ENCODE results near the gene SLC35D3.
"Not testable (repeated sequence)": the region's sequence is repeated elsewhere in the genome, so short reads cannot be mapped to it uniquely, and the experiment has no call there.

Gene SLC35D3, protein sequence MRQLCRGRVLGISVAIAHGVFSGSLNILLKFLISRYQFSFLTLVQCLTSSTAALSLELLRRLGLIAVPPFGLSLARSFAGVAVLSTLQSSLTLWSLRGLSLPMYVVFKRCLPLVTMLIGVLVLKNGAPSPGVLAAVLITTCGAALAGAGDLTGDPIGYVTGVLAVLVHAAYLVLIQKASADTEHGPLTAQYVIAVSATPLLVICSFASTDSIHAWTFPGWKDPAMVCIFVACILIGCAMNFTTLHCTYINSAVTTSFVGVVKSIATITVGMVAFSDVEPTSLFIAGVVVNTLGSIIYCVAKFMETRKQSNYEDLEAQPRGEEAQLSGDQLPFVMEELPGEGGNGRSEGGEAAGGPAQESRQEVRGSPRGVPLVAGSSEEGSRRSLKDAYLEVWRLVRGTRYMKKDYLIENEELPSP

DNA sequence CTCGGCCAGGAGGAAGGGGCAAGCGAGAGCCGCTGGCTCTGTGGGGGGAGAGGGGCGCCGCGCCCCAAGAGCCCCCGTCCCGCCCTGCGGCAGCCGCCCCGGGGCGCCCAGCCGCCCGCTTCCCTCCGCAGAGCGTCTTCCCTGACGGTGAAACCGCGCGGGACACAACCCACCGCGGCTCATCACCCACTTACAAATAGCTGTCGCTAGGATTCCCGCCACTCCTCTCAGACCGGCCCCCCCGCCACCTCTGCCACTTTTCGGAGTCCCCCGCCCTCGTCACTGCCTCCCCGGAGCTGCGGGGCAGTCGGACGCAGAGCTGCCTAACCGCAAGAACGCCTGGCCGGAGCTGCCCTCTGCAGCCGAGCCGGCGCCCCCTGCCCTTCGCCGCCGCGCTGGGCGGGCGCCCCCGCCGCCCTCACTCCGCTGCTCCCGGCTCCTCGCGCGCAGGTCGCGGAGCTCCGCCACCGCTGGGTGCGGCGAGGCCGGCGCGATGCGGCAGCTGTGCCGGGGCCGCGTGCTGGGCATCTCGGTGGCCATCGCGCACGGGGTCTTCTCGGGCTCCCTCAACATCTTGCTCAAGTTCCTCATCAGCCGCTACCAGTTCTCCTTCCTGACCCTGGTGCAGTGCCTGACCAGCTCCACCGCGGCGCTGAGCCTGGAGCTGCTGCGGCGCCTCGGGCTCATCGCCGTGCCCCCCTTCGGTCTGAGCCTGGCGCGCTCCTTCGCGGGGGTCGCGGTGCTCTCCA, at the start of gene SLC35D3:
TSS of gene SLC35D3 (plus strand) at position 366 of the 749 bp plus-strand sequence. CDS start at position 494, 128 bp downstream.
- peak; percentile 19 for DNase-seq

DNA sequence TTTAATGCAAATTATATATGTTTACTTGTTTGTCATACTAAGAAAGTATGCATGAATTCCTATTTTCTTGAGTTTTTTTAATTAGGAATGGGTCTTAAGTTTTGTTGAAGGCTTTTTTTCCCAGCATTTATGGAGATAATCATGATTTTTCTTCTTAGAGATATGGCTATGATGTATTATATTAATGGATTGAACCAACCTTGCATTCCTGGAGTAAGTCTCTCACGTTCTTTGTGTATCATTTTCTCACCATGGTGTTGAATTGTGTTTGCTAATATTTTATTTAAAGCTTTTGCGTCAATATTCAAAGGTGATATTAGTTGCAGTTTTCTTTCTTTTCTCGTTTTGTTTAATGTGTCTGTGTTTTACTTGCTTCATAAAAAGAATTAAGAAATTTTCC, 48.4 kb upstream of the SLC35D3 start:
- no peak for DNase-seq

DNA sequence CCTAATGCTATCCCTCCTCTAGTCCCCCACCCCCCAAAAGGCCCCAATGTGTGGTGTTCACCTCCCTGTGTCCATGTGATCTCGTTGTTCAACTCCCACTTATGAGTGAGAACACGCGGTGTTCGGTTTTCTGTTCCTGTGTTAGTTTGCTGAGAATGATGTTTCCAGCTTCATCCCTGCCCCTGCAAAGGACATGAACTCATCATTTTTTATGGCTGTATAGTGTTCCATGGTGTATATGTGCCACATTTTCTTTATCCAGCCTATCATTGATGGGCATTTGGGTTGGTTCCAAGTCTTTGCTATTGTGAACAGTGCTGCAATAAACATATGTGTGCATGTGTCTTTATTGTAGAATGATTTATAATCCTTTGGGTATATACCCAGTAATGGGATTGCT, 45.6 kb upstream of the SLC35D3 start:
- not testable (repeated sequence) for DNase-seq

DNA sequence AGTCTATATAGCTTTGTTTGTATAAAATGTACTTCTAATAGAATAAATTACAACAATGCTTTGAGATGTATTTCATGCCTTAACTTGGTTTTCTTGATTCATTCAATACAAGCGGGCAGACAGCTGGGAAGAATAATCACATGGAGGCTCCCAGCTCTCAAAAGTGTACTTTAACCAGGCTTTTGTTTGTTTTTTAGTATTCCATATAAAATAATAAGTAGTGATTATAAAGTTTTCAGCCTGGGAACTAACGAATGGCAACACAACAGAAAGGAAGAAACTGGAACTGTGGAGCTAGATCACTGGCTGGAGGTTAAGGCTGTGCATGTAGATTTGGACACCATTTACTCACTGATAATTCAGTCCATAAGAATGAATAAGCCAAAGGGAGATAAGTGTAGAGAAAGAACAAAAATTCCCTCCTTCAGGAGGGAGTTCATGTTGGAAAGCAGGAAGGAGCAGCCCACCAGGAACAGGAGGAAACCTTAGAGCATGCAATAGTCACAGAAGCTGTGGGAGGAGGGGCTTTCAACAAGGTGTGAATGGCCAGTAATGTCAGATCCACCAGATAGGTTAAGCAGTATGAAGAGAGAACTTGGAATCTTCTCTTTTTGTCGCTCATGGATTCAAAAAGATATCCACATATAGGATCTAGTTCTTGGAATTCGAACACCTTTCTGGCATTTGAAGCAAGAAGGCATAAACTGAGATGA, 41.2 kb upstream of the SLC35D3 start:
- no peak for DNase-seq

DNA sequence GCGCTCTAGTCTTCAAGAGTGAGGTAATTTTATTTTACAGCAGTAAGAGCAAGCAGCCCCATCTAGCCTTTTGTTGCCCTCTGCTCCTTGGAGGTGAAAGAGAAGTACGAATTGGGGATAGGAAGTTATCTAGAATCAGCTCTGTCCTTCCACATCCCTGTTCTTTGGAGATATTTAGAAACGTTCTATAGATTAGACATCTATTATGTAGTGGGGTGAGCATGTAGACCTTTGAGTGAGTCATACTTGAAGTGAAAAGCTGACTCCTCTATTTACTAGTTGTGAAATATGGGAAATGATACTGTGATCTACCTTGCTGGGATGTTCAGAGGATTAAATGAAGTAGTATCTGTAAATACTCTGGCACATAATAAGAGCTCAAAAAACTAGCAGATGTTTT, 36.0 kb upstream of the SLC35D3 start:
- no peak for DNase-seq

DNA sequence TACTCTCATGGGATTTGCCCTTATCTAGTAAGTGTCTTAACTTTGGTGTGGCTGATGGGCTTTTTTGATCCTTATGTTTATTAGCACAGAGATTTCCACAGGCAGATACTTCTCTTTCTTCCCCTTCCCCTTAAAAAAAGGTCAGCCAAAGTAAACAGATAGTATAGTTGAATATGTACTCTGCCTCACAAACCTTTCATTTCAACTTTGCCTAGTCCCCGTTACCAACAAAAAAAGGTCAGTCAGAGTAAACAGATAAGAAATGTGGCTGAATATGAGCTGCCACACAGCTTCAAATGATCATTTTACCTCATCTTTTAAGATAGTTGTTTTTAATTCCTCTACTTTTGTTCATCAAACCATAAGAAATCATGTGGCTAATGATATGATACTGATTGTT, 34.1 kb upstream of the SLC35D3 start:
- no peak for DNase-seq

DNA sequence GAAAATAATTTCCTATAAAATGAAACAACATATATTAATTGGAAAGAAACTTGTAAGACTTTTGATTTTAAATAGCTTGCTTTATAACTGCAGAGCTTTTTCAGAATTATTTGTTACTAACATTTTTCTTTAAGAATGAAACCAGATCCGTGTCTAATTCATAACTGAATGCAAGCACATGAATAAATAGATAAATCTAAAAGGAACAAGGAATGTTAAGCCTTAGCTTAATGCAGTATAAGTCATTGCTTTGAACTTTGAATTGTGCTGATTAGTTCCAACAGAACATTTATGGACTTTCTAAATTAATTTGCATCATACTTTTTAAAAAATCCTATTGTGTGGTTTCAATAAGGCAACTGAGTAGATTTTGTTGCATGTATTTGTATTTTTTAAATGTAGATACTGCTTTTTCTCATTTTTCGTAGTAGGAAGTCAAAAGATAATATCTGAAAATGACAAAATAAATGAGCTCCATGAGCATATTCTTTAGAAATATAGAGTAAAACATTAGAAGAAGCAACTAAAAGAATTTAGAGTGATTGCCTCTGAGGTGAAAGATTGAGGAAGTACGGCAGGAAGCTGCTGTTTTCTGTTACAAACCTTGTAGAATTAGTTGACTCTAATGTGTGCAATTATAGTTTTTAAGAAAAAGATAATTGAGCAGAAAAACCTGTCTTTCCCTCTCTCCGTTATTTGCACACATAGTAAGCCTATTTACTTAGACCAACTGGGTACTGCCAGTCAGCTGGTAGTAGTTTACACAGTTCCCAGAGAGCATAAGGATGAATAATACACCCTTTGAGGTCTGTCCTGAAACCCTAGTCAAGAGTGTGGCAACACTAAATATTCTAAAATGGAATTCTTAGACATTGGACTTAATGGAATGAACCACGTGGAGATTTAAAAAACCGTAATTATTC, 32.6 kb upstream of the SLC35D3 start:
- no peak for DNase-seq

DNA sequence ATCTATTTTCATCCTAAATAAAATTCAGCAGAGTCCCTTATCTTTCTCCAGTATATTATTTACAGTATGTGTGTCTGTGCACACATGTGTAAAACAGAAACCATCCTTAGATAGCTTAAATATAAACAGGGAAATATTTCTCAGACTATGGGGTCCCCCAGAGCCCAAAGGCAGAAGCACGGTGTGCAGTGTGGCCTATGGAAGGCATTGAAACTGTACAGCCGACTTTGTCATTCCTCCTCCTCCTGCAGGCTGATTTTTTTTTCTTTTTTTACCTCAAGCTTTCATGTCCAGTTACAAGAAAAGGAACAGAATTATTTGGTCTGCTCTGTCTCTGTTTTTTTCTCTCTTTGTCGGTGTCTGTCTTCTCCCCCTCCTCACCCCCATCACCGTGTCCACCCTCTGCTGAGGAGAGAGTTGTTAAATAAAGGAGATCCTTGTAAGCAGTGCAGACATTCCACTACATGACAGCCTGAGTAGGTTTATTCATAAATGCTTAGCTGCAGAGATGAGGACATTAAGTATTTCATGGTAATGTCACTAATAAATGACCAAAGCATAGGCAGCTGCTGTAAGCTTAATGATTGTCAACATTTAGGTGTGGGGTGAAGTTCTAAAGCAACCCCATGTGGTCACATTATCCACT, 31.8 kb upstream of the SLC35D3 start:
- no peak for DNase-seq

DNA sequence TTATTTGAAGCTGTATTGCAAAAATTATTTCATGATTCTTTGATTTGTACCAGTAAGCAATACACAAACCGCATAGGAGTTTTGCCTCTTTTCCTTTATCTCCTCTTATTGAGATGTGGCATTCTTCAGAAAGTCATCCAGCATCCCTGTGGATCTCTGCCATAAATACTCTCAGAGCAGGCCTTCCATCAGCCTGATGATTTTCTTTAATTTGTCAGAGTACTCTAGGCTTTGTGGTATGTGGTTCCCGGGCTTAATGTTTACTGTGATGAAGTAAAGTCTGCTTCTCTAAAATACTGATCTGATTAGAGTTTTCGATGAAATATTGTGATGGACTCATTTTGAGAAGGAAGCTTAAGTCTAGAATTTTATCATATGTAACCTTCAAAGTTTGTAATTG, 31.1 kb upstream of the SLC35D3 start:
- no peak for DNase-seq

DNA sequence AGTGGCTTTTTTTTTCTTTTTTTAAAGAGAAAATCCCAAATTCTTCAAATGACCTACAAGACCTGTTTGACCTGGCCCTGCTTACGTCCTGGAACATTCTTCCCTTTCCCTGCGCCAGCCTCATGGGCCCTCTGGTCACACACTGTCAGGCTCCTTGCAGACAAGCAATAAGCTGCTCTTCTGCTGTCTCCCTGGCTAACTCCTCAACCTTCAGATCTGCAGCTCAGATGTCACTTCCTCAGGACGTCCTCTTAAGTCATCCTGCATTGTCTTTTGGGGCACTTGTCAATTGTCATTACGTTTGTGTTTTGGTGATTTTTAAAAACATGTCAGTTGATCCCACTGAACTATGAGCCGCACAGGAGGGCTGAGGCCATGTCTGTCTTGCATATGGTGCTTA, 28.9 kb upstream of the SLC35D3 start:
- DNase-seq, result no peak

DNA sequence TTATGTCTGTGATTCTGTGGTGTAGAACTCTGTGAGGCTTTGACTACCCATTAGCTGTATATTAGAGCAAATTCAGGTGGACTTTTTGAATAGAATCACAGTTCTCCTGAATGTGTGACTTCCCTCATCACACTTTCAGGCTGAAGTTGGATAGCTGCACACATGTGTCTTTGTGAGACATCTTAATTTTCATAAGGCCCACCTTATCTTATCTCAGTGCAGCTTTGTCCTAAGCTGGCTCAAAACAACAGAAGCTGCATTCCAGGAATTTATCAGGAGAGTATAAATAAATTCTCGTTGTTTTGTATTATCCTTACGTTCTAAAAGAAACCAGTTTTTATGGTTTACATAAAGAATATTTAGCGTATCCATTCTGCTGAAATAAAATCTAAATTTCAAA, 26.2 kb upstream of the SLC35D3 start:
- no peak for DNase-seq

DNA sequence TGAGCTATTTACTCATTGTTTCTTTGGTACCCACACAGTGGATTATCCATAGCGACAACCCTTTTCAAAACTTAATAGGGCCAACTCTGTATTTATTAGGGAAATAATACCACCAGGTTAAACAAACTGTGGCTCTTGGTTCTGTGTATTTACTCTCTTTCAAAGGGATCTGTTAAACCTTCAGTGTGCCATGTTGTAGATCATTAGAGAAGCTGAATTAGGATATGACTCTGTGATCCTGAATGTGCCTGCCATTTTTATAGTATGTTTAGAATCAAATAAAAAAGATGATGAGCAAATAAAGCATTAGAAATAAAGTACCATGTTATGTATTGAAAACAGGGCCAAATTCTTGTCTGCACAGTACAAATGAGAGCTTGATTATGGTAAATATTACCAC, 25.0 kb upstream of the SLC35D3 start:
- DNase-seq, result no peak

DNA sequence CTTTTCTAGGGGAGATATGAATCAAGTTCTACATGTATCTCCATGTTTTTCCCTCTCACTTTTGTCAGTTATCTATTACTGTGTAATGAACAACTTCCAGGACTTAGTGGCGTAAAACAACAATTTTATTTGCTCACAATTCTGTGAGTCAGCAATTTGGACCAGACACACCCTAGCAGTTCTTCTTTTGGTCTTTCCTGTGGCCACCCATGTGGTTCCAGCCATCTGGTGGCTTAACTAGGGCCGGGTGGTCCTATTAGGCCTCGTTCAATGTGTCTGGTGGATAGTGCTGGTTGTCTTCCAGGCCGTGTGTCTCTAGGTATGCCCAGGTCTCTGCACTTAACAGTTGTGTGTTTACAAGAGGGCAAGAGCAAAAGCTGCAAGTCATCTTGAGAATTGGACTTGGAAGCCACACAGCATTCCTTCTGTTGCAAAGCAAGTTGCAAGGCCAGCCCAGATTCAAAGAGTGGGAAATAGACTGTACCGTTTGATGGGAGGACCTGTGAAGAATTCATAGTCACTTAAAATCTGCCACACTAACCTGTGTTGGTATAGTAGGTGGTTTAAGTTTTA, 20.8 kb upstream of the SLC35D3 start:
- DNase-seq, result no peak

DNA sequence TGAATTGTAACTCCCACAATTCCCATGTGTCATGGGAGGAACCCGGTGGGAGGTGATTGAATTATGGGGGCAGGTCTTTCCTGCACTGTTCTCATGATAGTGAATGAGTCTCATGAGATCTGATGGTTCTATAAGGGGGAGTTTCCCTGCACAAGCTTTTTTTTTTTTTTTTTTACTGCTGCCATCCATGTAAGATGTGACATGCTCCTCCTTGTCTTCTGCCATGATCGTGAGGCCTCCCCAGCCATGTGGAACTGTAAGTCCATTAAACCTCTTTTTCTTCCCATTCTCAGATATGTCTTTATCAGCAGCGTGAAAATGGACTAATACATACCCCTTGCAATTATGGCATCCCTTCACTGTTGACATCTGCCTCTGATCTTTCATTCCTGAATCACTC, 17.6 kb upstream of the SLC35D3 start:
- not testable (repeated sequence) for DNase-seq

DNA sequence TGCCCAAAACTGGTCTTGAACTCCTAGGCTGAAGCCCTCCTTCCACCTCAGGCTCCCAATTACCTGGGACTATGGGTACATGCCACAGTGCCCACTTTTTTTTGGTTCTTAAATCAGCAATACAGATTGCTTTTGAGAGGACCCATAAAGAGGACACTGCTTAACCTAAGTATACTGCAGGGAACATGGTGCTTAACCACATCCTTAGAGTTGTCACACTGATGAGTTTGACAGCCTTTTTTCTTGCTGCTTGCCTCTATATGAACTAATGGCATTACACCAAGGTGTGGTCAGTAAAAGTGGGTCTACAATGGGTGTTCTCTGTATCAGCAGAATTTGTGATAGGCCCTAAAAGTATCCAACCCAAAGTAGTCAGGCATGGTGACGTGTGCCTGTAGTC, 7.2 kb upstream of the SLC35D3 start:
- no peak for DNase-seq

DNA sequence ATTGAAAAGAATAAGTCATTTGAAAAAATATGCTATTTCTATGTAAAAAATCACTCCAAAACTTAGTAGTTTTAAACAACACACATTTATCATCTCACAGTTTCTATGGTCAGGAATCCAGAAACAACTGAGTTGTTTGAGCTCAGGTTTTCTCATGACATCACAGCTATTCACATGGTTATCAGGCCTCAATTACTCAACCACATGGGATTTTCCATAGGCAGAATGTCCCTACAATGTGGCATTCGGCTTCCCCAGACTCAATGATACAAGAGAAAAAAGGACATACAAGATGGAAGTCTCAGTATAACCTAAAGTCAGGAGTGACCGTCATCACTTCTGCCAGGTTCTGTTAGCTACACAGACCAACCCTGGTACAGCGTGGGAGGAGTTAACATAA, 3.4 kb upstream of the SLC35D3 start:
- no peak for DNase-seq

DNA sequence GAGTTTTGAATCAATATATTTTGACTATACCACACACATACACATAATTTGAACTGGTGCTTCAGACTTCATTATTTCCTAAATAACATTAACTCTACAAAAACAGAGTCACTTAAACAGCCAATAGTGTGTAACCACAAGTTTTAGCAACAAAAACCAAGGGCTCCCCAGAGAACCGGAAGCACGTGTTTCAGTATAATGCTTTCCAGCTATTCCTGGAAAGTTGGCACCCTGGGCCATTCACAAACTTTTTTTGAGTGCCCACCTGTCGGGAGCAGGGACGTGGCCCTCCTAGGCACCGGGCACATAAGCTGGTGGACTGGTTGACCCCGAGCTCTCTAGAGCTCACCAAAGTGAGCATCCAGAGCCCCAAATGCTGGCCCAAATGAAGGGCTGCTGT, 1.9 kb upstream of the SLC35D3 start:
- no peak for DNase-seq

DNA sequence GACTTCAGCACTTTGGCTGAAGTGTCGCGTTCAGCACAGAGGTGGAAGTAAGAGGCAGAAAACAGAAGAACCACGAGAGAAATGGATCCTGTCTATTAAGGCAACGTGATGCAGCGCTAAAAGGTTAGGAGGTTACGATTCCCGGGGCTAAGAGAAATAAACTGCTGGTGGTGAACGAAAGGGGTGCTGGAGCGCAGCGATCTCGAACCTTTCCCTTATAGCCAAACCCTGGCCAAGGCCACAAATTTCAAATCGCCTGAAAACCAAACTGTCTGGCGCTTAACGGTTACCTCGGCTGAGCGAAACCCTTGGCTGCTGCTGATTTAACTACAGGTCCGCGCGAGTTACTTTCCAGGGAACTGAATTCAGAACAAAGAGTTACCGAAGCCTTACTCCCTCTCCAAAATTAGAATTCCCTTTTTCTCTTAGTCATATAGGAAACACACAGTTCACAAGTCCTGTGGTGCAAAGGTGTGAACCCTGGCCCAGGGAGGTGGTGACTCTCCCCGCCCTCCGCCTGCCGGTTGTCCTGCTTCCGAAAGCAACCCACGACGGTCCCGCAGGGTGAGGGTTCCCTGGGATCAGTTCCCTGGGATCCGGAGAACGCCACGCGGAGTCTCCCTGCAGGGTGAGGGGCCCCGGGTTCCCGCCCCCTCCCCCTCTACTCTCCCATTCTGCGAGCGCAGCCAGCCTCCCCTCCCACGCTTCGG, 1.3 kb upstream of the SLC35D3 start:
- DNase-seq, result peak; percentile 13

DNA sequence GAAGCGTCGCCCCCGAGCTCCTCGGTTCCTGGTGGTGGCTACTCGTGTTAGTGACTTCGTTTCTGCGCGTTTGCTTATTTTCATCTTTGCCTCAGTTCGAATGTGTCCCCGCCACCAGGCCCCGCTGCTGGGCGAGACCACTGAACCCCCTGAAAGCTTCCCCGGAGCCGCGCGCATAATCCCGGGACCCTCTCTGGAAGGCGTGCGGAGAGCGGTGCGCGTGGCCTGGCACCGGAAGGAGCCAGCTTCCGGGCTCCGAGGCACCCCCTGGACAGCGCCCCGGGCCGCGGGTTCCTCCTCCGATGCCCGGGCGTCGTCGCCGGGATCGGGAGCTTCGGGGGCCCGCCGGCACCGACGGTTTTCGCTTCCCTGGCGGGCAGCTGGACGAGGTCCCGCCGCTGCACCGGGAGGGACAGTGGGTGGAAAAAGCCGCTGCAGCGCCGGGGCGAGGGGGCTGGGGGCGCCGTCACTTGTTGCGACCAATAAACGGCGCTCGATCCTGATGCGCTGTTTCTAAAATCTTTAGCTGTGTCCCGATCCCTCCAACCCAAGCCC, 643 bp upstream of the SLC35D3 start:
- no peak for DNase-seq

DNA sequence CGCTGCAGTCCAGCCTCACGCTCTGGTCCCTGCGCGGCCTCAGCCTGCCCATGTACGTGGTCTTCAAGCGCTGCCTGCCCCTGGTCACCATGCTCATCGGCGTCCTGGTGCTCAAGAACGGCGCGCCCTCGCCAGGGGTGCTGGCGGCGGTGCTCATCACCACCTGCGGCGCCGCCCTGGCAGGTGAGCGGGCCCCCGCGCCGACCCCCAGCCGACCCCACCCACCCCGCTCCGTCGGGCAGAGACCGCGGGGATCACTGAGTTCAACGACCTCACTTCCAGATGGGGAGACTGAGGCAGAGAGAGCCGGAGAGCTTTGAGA, 545 bp downstream of the SLC35D3 start:
- peak; percentile 10 for DNase-seq
